Stimulated activated CD4-positive, alpha-beta T cell treated with anti-CD3 and anti-CD28 coated beads, Interleukin-1b, Interleukin-23, amount 100 ng/mL, for 48 hours (primary cell): ENCODE data around the gene SPDL1.
A peak's percentile ranks its signal among the peaks of the same experiment; 100 is the strongest.
"Not testable (repeated sequence)": the region's sequence is repeated elsewhere in the genome, so short reads cannot be mapped to it uniquely, and the experiment has no call there.

Experiments
- DNase-seq: peaks from one replicate; pipeline ENCODE4 v3.0.0-alpha.2; 2020

SPDL1 gene

DNA sequence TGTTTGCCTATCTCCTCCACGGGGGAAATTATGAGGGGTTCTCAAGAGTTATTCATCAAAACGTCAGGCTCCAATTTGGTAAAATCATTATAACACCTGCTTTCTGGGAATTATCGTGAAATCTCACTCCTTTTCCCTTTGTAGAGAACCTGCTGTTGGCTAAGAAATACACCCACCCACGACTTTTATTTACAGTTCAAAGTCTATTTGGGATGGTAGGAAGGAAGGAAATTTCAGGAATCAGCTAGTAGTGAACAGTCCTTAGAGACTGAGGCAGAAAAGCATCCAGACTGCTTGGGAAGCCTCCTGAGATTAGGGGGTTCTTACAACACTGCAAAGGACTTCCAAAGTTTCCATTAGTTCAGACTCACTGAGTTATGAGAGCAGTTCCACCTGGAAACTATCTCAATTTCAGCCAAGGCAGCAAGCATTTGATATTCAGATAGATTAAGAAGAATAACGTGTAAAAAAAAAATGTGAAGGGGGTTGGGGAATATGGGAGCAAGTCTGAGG lies 9.4 kb upstream of the SPDL1 start:
- no peak for DNase-seq

DNA sequence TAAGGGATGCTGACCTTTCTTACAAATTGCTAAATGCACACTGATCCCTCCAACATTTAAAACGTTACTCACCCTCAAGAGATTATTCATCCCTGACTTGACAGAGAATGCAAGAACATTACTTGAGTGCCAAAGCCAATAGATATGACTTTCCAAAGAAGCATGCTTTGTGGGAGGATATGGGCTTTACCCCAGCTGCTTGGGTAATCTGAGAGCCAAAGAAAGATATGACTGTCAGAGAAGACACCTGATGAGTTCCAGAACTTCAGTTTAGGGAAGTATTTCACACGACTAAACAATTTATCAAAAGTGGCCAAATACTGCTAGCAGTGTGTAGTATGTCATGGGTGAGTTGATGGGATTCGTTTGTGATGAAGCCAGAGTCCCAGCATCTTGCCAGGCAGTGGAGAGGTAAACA lies 7.4 kb upstream of the SPDL1 start:
- no peak for DNase-seq

DNA sequence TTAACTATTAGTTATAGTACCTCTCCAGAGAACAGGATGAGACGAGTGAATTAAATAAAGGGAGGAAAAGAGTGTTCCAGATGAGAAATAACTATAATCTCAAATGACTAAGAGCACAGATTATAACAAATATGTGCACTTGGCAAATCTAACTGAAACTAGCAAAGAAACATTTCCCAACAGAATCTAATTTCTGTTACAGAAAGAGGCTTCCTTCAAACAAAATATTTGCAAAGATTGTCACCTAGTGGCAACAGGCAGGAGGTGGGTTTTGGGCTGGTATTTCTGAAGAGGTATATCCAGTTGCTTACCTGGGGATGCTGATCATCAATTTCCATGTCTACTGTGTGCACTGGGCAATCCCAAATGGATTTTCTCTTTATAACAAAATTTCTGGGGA lies 5.6 kb upstream of the SPDL1 start:
- DNase-seq, result no peak

GRCh38 chr5:169580964-169581363 lies 2.6 kb upstream of the SPDL1 start:
- DNase-seq, result no peak

GRCh38 chr5:169581580-169582227 lies 1.9 kb upstream of the SPDL1 start:
- DNase-seq, result peak; percentile 52

- no peak for DNase-seq
These were observed 511 bp upstream of the SPDL1 start for GRCh38 chr5:169583101-169583423.

GRCh38 chr5:169584998-169585451 lies 1.5 kb downstream of the SPDL1 start:
- no peak for DNase-seq

GRCh38 chr5:169590602-169591001 lies 7.0 kb downstream of the SPDL1 start:
- DNase-seq, result no peak

DNA sequence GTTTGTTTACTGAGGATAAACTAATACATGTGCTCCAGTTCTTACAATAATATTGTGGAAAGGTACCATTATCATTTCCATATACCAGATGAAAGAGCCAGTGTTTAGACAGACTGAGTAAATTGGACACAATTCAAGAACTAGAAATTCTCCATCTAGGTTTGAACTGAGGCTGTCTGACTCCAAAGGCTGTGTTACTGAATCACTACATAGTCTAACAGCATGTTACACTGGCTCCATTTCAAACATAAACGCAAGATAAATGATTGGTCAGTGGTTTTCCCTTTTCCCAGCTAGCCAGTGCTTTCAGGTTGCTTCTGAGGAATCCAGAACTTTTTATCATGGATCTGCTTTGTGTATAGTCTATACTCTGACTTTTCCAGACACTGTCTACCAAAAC lies 8.1 kb downstream of the SPDL1 start:
- no peak for DNase-seq

- no peak for DNase-seq
These were observed 9.5 kb downstream of the SPDL1 start for GRCh38 chr5:169592937-169593650.

GRCh38 chr5:169595172-169595820 lies 11.7 kb downstream of the SPDL1 start:
- no peak for DNase-seq

- no peak for DNase-seq
These were observed 15.9 kb downstream of the SPDL1 start for GRCh38 chr5:169599451-169599850.

DNA sequence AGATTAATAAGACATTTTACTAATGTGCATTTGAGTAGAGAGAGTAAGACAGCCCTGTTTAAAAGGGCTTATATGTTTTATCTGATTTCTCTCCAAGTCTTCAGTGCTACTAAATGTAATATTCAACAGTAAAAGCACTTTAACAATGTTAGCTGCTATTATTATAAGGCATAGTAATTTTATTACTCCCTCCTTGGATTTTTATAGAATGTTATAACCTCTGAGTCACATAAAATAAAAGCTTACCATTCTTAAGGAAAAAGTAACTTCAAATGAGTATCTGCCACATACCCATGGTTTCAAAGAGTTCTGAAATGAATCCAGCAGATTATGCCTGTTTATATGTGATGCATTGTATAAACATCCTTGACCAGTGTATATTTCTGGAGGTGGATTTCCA lies 19.0 kb downstream of the SPDL1 start:
- no peak for DNase-seq

DNA sequence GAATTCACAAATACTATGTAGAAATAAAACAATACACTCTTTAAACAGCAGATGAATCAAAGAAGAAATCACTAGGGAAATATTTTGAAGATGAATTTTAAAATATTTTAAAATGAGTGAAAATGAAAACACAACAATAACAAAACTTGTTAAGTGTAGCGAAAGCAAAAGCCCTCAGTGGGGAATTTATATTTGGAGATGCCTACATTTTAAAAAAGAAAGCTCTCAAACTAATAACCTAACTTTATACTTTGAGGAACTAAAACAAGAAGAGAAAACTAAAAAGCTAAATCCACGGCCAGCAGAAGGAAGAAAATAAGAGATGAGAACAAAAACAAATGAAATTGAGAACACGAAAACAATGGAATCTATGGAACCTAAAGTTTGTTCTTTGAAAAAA lies 22.7 kb downstream of the SPDL1 start:
- DNase-seq, result no peak

DNA sequence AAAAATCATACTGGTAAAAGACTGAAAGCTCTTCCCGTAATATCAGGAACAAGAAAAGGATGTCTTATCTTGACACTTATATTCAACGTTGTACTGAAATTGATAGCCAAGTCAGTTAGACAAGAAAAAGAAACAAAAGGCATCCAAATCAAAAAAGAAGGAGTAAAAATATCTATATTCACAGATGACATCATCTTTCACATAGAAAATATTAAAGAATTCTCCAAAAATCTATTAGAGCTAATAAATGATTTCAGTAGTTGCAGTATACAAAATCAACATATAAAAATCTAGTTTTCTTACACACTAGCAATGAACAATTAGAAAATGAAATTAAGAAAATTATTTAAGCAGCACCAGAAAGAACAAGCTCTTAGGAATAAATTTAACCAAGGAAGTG lies 24.3 kb downstream of the SPDL1 start:
- DNase-seq, result no peak

DNA sequence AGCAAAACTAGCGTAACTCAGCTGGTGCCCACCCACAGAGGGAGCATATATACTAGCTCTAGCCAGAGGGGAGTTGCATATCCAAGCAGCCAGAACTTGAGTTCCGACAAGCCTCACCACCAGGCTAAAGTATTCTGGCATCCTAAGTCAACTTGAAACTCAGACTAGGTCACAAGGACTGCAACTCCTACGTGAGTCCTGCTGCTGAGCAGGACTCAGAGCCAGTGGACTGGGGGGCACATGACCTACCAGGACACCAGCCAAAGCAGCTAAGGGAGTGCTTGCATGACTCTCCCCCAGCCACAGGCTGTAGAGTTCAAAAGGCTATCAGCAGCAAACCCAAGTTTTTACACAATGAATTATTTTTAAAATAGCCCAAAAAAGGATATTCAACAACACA lies 26.1 kb downstream of the SPDL1 start:
- DNase-seq, result no peak

DNA sequence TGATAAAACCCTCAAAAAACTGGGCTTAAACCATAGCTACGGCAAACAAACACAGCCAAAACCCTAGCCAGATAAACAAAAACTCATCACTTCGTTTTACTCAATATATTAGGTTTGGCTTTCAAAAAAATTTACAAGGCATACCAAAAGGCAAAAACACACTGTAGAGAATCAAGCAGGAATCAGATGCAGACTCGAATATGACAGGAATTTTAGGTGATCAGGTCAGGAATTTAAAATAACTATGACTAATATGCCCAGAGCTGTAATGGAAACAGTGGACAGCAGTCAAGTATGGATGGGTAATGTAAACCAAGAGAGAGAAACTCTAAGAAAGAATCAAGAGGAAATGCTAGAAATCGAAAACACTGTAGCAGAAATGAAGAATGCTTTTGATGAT lies 27.0 kb downstream of the SPDL1 start:
- no peak for DNase-seq

GRCh38 chr5:169615561-169615960 lies 32.0 kb downstream of the SPDL1 start:
- no peak for DNase-seq

DNA sequence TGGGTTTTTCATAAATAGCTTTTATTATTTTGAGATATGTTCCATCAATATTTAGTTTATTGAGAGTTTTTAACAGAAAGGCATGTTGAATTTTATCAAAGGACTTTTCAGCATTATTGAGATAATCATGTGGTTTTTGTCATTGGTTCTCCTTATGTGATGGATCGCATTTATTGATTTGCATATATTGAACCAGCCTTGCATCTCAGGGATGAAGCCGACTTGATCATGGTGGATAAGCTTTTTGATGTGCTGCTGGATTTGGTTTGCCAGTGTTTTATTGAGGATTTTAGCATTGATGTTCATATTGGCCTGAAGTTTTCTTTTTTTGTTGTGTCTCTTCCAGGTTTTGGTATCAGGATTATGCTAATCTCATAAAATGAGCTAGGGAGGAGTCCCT lies 40.7 kb downstream of the SPDL1 start:
- not testable (repeated sequence) for DNase-seq

DNA sequence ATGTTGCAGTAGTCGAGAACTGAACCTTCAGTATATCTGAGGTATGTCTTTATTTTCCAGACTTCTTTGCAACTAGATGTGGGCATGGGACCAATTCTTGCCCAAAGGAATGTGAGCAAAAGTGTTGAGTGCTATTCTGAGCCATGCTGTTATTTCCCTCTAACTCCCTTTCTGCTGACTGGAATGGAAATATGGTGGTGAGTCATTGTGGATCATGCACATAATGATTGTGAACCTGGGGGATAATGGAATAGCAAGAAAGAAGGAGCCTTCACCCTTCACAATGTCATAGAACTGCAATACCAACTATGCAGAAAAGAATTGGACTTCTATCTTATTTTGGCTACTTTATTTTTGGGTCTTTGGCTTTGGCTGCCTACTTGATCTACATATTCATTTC lies 43.2 kb downstream of the SPDL1 start:
- no peak for DNase-seq

DNA sequence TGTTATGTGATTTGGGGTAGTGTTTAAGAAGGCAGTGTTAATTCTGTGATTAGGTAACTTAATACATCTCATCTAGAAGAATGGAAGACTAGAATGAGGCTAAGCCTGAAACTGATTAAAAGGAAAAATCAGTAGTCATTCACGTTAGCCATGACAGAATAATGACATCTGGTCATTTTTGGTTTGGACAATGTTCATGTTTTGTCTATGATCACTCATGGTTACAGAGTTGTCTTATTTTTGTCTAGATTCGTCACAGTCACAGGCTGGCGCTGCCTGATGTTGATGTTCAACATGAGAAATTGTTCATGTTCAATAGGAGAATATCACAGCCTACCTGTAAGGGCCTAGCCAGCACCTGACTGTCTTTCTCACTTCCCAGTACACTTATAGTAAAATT lies 44.0 kb downstream of the SPDL1 start:
- no peak for DNase-seq

DNA sequence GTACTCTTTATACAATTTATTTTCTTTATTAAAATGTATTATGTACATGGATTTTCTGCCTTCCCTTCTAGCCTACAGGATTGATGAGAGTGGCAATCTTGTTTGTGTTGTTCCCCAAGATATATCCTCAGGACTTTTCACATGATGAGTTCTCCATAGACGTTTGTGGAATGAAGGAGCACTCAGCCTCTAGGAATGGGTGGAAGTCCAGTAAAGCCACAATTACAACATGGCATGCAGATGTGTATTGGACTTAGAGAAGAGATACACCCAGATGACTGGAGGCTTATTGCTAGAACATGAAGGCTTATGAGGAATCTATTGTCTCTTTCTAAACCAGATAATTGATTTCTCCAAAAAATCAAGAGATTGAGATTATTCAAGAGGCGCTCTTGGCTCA lies 45.3 kb downstream of the SPDL1 start:
- no peak for DNase-seq

DNA sequence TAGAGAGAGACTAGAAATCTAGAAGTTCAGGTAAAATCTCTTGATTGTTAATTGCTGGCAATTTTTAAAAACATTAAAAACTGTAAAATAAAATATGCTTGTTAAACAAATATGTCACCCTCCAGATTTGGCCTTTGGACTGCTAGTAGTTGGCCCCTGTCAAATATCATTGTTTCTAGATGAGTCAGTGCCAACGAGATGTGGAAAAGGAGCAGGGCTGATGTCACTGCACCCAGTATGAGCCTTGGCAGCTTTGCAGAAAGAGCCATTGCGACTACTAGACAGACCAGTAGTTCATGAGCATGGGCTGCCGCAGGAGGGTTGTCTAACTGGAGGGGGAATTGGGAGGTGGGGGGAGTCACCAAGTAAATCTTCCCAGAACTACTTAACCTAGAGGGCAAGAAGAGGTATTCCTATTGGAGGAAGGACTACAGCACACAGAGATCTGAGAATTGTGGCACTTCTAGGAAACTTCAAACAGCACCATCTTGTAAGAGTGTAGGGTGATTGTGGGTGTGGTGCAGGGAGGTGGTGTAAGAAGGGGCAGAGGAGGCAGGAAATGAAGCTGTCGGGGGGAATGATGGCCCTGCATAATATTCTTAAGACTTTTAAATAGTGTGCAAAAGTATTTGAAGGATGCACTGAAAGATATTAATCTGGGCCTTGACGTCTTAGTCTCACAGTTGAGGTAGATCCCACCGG lies 46.4 kb downstream of the SPDL1 start:
- no peak for DNase-seq

DNA sequence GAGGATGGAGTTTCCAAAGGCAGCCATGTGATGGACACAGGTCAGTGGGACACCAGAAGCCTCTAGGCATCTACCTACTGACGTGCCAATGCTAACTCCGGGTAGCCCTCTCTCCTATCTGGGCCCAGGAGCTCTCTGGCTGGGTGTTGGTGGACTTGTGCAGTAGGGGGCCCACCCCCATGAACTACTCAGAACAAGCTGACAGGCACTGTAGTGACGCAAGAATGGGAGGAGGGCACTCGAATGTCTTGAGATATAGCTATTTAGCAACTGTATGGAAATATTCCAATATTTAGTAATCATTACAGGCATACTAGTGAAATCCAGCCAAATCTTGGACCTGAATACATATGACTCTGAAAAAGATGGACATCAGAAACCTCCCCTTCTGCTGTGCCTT lies 47.8 kb downstream of the SPDL1 start:
- DNase-seq, result no peak
